ENCODE data around the gene UCN.
"Not testable (repeated sequence)": the region's sequence is repeated elsewhere in the genome, so short reads cannot be mapped to it uniquely, and the experiment has no call there.

Gene UCN, protein sequence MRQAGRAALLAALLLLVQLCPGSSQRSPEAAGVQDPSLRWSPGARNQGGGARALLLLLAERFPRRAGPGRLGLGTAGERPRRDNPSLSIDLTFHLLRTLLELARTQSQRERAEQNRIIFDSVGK

DNA sequence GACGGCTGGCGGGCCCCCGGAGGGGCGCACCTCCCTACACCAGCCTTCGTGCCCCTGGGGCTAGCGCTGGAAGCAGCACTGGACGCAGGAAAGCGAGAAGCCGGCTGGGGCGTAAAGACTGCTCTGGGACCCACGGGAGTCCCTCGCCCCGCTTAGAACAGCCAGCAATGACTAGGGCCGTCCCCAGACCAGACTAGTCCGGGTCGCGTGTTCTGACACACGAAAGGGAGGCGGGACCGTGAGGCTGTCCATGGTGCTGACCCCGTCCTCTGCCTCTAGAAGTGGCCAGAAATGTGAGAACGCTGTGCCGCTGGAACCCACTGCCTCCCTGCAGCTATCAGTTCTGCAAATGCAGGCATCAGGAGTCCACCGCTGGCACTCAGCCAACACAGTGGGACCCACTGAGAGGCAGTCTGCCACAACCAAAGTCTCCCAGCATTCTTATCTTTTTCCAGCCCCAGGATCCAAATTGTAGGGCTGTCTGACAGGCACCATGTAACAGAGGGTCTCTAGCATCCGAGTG is at the start of gene UCN:
TSS of gene UCN (minus strand) at position 87 of the 523 bp plus-strand sequence. CDS start 550 bp downstream, outside the sequence.
- no peak for DNase-seq (ENCODE audit: low read depth)

DNA sequence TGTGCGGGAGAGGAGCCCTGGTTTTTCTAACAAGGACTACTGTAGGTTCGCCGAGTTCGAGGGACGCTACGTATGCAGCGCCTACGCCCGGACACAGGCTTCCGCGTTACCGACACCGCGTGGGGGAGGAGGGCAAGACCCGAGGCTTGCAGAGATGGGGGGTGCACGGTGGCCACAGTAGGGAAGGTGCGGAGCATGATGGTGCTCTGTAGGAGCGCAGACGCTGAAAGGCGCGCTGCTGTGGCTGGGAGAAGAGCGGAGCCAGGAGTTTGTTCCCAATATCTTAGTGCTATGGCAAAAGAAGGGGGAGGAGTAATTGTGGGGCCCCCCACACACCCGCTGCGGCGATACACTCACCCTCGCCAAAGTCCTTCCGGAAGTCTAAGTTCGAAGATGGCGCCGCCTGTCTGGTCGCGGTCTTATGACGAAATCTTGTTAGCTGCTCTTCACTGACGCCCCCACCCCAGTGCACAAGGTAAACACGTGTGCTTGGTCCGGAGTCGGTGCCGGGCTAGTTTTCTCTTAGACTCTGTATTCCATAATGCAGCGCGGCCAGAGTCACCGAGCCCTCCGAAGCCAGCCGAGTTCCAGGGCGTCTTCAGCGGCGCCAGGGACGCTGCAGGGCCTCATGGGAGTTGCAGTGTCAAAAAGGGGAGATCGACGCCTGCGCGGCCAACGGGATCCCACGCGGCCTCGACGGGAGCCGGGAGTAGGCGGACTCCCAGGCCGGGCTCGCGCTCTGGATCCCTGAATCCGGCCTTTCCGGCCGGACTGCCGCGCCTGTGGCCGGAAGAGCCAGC is 48.3 kb upstream of the UCN start, which contains the start of gene GTF3C2:
TSS of gene GTF3C2 (minus strand) at position 383 of the 800 bp plus-strand sequence. CDS start 13,210 bp downstream, outside the sequence.
- DNase-seq (ENCODE audit: low read depth), result peak; percentile 90

DNA sequence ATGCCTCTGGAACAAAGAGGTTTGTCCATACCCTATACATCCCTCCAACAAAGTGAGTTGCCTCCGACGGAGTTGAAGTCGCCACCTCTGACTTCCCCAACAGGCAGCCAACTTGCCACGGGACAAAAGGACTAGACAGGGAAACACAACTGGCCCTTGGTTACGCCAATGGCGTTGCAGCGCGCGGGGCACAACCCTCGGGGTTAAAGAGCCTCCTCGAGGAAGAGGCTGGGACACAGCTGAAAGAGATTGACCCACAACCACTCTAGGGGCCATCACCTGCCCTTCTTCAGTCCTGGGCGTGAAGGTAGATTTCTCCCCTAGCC is 47.8 kb upstream of the UCN start:
- no peak for DNase-seq (ENCODE audit: low read depth)

DNA sequence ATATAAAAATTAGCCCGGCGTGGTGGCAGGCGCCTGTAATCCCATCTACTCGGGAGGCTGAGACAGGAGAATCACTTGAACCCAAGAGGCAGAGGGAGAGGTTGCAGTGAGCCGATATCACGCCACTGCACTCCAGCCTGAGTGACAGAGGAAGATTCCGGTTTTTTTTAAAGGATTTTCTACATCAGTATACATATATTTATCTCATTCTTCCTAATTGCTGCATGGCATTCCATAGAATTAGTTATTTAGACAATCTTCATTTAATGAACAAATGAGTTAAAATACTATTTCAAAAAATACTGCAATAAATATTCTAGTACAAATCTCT is 46.3 kb upstream of the UCN start:
- no peak for DNase-seq (ENCODE audit: low read depth)

DNA sequence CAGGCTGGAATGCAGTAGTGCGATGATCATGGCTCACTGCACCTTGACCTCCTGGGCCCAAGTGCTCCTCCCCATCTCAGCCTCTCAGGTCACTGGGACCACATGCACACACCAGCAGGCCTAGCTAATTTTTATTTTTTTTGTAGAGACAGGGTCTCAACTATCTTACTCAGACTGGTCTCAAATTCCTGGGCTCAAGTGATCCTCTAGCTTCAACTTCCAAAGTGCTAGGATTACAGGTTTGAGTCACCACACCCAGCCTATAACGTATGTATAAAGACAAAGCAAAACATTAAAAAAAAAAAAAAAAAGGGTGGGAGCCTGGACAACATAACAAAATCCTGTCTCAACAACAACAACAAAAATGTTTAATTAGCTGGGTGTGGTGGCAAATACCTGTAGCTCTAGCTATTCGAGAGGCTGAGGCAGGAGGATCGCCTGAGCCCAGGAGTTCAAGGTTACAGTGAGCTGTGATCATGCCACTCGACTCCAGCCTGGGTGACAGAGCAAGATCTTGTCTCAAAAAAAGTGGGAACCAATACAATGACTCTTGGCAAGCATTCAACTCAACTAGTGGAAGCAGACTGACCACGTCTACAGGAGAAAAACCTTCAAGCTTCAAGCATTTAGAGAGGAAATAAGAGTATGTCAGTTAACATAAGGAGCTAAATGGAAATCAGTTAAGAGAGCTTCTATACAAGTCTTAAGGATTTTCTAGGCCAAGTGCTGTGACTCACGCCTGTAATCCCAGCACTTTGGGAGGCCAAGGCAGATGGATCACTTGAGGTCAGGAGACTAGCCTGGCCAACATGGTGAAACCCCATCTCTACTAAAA is 45.7 kb upstream of the UCN start:
- DNase-seq (ENCODE audit: low read depth), result no peak

DNA sequence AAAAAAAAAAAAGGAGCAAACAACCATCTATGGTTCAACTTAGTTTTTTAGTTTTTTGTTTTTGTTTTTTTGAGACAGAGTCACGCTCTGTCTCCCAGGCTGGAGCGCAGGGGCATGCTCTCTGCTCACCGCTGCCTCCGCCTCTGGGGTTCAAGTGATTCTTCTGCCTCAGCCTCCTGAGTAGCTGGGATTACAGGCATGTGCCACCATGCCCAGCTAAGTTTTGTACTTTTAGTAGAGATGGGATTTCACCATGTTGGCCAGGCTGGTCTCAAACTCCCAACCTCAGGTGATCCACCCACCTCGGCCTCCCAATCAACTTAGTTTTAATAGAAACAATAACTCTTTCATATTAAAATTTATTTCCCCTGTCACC is 45.1 kb upstream of the UCN start:
- not testable (repeated sequence) for DNase-seq (ENCODE audit: low read depth)

DNA sequence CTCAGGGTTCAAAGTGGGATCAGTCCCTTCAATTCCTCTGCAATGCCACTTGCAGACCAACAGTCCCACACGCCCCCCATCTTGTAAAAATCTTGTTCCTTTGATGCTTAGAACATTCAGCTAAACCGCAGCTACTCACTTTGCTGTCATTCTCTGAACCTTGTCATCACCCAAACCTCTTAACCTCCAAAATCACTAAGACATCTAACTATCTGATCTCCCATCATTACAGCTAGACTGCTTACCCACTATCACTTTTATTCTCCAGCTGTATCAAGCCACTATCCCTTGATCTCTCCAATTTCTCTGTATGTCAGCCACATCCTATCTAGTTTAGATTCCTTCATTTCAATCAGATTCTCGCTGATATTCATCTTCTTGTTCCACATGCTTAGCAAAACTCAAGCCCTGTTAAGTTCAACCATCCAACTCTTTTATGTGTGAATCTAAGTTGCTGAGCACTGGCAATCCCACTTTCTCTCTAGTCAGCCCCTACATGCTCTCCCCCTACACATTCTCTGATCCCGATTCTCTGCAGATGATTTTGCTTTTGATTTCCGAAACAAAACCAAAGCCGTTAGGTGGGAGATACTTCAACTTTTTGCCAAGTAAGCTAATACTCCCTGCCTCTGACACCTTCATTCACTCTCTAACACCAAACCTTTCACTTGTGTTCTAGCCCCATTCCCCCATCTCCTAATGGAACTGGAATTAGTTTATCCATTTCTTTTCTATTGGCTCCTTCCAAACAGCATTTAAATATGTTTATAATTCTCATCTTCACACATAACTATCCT is 43.8 kb upstream of the UCN start:
- DNase-seq (ENCODE audit: low read depth), result no peak

DNA sequence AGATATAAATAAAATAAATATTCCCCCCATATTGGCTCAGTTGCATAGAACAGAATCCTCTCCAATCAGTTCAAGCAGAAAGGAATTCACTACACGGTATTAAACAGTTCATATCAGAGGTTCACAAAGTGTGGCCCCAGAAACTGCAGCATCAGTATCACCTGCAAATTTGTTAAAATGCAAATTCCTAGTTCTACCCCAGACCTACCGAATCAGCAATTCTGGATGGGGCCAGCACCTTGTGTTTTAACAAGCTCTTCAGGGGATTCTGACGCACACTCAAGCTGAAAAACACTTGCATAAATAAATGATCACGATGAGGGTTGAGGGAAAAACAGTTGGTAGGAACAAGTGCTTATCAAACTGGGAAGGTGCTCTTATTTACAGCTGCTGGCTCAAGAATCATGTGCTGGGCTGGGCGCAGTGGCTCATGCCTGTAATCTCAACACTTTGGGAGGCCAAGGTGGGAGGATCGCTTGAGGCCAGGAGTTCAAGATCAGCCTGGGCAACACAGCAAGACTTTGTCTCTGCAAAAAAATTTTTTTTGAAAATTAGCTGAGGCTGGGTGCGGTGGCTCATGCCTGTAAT is 42.0 kb upstream of the UCN start:
- DNase-seq (ENCODE audit: low read depth), result no peak

DNA sequence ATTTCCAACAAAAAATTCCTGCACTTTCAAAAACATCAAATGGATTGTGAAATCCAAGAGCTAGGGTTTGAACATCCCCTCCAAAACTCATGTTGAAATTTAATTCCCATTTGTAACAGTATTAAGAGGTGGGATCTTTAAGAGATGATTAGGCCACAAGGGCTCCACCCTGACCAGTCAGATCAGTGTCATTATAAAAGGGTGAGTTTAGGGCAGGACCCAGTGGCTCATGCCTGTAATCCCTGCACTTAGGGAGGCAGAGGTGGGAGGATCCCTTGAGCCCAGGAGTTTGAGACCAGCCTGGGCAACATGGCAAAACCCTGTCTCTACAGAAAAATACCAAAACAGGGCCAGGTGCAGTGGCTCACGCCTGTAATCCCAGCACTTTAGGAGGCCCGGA is 39.4 kb upstream of the UCN start:
- DNase-seq (ENCODE audit: low read depth), result no peak

DNA sequence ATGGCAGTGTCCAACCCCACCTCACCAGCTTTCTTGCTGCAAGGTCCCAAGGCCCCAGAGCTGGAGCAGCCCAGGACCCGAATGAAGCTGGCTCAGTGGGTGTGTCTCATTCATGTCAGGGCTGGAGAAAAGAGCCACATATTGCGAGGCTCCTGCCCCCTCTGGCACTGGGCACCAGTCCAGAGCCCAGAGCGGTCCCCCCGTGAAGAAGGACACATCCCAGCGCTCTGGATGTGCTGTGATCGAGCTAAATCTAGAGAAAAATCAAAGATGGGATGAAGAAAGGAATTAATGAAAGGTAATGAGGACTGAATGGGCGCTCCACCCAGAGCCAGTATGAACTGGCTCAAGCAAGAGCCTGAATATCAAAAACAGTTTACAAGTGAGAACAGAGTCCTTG is 27.9 kb upstream of the UCN start:
- no peak for DNase-seq (ENCODE audit: low read depth)

DNA sequence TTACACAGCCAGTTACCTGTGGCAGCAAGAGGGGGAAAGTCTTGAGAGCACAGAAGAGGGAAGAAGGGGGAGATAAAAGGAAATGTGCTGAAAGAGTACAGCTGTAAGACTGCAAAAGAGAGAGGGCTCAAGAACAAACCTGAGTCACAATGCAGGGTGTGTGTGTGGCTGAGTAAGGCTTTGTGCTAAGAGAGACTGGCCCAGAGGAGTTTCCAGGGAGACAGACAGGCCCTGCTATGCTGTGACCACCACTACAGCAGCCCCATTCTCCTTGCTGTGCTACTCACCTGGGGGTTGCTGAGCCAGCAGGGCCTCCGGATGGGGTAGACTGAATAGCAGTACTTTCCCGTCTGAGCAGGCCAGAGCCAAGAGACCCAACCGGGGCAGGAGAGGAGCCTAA is 27.1 kb upstream of the UCN start:
- no peak for DNase-seq (ENCODE audit: low read depth)

DNA sequence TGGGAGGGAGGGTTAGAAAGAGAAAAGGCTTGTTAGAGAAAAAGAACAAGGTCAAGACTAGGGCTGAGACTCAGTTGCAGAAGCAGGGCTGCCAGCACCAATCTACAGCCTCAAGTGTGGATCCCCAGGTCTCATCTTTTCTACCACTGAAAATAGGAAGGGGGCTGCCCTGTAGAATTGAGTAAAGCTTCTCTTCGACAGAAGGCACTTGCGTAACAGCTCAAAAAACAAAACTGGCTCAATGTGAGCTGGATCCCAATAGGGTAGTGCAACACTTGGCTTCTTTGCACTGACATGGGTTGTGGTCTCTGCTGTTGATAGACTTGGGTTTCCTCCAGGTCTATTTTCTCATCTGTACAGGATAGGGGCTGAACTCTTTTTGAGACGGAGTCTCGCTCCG is 16.5 kb upstream of the UCN start:
- DNase-seq (ENCODE audit: low read depth), result no peak

DNA sequence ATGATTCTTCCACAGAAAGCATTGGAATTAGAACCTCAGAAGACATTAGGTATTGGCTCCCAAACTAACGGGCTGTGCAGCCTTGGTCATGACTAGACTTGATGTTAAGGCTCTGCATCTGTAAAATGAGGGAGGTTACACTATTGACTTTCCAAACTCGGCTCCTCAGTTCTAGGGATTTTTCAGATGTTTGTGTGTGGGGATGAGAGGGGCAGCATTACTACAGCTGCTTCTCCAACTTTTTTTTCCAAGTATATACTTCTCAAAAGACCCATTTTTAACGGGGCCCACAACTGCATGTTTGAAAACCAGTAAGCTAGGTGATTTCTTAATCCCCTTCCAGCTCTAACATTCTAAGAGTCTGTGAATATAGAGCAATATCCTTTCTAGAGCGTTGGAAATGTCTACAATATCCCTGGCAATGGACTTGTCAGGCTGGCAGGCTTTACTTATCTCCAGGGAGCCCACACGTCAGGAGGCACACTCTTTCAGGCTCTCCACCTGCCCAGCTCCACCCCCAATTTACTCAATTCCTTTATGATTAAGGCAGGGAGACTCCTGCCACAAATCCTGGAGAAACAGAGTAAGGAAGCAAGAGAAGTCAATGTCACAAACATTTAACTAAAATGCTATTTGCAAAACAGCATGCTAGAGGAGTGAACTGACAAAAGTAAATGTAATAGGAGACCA is 15.5 kb upstream of the UCN start:
- DNase-seq (ENCODE audit: low read depth), result no peak

DNA sequence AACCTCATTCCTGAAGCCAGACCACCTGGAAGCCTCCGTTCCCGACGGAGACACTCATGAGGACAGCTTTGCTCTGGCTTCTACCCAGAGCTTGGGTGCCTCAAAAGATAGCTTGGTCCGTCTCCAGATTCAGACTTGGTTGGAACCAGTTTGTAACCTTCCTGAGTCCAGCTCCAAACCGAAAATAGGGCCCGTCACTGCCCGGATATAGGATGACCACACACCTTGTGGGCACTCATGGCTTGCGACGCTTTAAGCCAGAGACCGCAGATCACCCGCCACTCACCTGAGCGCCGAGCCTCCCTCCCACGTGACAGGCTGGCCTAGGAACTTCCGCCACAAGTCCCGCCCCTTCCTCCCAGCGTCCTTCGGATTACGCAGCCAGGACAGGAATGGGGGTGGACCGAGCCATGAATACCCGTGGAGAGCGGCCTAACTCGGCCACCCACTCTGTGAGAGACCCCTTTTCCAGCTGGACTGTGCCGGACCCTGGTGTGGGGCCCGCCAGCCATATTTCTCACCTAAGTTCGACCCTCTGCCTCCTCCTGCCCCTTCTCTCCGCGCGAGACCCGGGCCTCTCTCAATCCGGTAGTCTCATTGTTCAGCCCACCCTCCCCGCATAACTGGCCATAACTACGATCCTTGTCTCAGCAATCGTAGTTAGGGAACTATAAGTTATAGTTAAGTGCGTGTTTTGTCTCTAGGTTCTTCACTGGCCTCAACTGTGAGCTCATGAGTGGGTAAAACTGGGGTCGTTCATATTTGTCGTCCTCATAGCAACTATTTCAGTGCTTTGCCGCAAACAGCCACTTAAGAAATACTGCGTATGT is 14.7 kb upstream of the UCN start, which contains the start of gene MPV17:
TSS of gene MPV17 (minus strand) at position 332 of the 830 bp plus-strand sequence. CDS start 580 bp downstream, outside the sequence.
- peak; percentile 75 for DNase-seq (ENCODE audit: low read depth)

DNA sequence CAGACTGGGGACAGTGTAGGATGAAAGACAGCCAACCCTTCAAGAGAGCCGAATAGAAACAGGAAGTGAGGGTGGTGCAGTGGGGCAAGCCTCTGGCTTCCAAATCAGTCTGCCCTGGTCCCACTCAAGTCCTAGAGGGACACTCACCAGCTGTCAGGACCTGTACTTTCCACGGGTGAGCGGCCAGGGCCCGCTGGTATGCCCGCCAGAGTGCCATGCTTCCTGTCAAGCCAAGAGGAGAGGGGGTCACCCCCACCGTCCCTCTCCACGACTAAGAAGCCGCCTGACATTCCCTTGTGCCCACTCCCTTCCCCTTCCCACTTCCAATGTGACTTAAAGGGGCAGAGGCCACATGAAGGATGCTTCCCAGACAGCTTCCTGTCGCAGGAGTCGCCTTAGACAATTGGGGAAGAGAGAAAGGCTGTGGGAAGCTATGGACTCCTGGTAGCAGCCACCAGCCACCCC is 14.1 kb upstream of the UCN start:
- DNase-seq (ENCODE audit: low read depth), result no peak

DNA sequence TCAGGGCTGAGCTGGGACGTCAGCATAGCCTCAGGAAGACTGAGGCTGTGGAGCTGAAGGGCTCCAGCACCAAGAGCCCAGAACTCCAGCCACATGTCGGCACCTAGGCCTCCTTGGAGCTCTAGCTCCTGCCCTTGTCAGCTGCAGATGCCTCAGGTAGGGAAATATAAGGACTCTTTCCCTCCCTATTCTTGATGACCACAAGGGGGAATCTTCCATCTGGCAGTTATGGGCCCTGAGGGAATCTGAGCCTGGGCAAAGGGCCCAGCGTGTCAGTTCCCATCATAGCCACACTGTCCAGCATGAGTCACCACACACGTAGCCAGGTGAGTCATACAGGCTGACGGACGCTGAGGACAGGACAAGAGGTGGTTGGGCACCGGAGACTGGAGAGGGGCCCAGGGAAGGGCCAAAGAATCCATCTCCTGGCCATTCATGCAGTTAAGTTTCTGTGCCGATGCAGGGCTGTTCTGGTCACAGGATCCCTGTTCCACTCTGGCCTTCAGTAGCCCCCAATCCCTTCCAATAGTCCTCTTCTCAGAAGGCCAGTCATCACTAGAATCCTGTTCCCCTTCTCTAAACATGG is 12.8 kb upstream of the UCN start:
- DNase-seq (ENCODE audit: low read depth), result no peak

DNA sequence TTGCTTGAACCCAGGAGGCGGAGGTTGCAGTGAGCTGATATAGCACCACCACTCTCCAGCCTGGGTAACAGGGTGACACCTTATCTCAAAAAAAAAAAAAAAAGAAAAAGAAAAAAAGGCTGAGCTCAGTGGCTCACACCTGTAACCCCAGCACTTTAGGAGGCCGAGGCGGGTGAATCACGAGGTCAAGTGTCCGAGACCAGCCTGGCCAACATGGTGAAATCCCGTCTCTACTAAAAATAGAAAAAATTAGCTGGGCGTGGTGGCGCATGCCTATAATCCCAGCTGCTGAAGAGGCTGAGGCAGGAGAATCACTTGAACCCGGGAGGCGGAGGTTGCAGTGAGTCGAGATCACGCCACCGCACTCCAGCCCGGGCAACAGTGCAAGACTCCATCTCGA is 11.6 kb upstream of the UCN start:
- DNase-seq (ENCODE audit: low read depth), result not testable (repeated sequence)

DNA sequence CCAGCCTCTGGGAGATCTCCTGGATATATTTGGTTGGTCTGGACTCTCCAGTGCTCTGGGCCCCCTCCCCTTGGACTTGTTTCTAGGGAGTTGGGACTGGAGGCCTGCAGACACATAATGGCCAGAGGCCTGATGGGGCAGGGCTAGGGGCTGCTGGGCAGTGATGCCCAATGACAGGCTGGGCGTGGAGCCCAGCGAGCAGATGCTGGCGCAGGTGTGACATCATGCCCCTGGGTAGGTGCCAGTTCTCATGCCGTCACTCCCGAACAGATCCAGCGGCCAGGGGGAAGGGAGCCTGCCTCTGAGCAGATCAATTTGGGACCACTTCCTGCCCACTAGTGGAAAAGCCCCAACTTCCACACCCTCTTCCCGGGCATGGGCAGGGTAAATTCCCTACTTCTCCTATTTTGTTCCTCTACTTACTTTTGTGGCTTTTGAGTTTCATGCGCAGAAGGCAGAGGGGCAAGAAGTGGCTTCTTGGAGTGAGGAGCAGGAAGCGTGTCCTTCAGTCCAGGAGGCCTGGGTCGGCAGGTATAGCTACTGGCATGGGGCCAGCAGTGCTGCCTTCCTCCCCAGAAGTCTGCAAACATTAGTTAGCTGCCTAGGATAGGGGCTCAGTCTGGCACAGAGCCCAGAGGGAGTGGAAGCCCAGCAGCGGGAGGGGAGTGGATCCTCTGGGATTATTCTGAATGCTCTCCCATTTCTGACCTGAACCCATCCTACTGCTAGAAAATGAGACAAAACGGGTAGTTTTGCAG is 8.6 kb upstream of the UCN start:
- no peak for DNase-seq (ENCODE audit: low read depth)

DNA sequence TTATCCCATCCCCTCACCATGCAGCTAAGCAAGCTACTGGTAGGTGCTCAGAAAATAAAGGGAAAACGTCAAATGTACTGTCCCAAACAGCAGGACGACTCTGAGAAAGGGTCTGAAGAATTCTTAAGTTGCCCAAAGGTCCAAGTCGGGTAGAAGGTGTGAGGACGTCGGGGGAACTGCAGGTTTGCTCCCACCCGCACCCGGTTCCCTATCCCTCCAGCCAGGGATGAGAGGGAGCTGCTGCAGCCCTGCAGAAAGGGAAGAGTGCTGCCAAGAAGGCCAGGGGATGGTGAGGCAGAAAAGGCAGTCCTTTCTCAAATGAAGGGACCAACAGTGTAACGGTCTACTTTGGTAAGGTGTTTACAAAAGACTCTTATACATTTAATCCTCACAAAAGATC is 6.9 kb upstream of the UCN start:
- no peak for DNase-seq (ENCODE audit: low read depth)
